ENCODE data around the gene NPSR1.

NPSR1 gene

GRCh38 chr7:34756691-34757090, 98.7 kb downstream of the NPSR1 start:
- H3K27ac ChIP-seq, result no peak overlapping the region
- H3K4me3 ChIP-seq (ENCODE audit: low read depth in 1 of 2, low read length in 1 of 2), result no peak overlapping the region

GRCh38 chr7:34757570-34758110, 99.6 kb downstream of the NPSR1 start:
- no peak overlapping the region for H3K27ac ChIP-seq
- no peaks in the 10 kb centered on the region for H3K36me3 ChIP-seq
- no peaks in the 10 kb centered on the region for H3K27me3 ChIP-seq
- no peaks in the 10 kb centered on the region for H3K4me1 ChIP-seq (ENCODE audit: control insufficient read depth in 1 of 2, insufficient read depth in 1 of 2, low read depth in 1 of 2, low read length in 1 of 2)
- TF ChIP-seq CTCF (IDR thresholded peaks at IDR 0.05), result no peak
- no peaks in the 10 kb centered on the region for H3K9me3 ChIP-seq
- no peak overlapping the region for H3K4me3 ChIP-seq (ENCODE audit: low read depth in 1 of 2, low read length in 1 of 2)

More at GRCh38 chr7:34756691-34757090, 98.7 kb downstream of the NPSR1 start:
- H3K27me3 ChIP-seq, result no peaks in the 10 kb centered on the region
- TF ChIP-seq CTCF (IDR thresholded peaks at IDR 0.05), result no peak
- no peaks in the 10 kb centered on the region for H3K9me3 ChIP-seq
- no peaks in the 10 kb centered on the region for H3K4me1 ChIP-seq (ENCODE audit: control insufficient read depth in 1 of 2, insufficient read depth in 1 of 2, low read depth in 1 of 2, low read length in 1 of 2)
- no peaks in the 10 kb centered on the region for H3K36me3 ChIP-seq

GRCh38 chr7:34758111-34758601, 100.1 kb downstream of the NPSR1 start:
- no peak for TF ChIP-seq CTCF (IDR thresholded peaks at IDR 0.05)
- H3K4me1 ChIP-seq (ENCODE audit: control insufficient read depth in 1 of 2, insufficient read depth in 1 of 2, low read depth in 1 of 2, low read length in 1 of 2), result no peaks in the 10 kb centered on the region

GRCh38 chr7:34759477-34760125, 101.6 kb downstream of the NPSR1 start:
- Histone ChIP-seq H3K9me3 (no peaks in the 10 kb centered on the region), H3K4me3 (ENCODE audit: low read depth in 1 of 2, low read length in 1 of 2) (no peak overlapping the region), H3K27me3 (no peaks in the 10 kb centered on the region), H3K27ac (no peak overlapping the region), H3K36me3 (no peaks in the 10 kb centered on the region), H3K4me1 (ENCODE audit: control insufficient read depth in 1 of 2, insufficient read depth in 1 of 2, low read depth in 1 of 2, low read length in 1 of 2) (no peaks in the 10 kb centered on the region)
- TF ChIP-seq CTCF (IDR thresholded peaks at IDR 0.05), result no peak

More at GRCh38 chr7:34758111-34758601, 100.1 kb downstream of the NPSR1 start:
- Histone ChIP-seq H3K4me3 (ENCODE audit: low read depth in 1 of 2, low read length in 1 of 2) (no peak overlapping the region), H3K27me3 (no peaks in the 10 kb centered on the region), H3K36me3 (no peaks in the 10 kb centered on the region), H3K9me3 (no peaks in the 10 kb centered on the region), H3K27ac (no peak overlapping the region)

- no peaks in the 10 kb centered on the region for H3K36me3 ChIP-seq
- no peaks in the 10 kb centered on the region for H3K4me1 ChIP-seq (ENCODE audit: control insufficient read depth in 1 of 2, insufficient read depth in 1 of 2, low read depth in 1 of 2, low read length in 1 of 2)
- H3K27ac ChIP-seq, result no peak overlapping the region
- no peak for TF ChIP-seq CTCF (IDR thresholded peaks at IDR 0.05)
- H3K9me3 ChIP-seq, result no peaks in the 10 kb centered on the region
- H3K27me3 ChIP-seq, result no peaks in the 10 kb centered on the region
- no peak overlapping the region for H3K4me3 ChIP-seq (ENCODE audit: low read depth in 1 of 2, low read length in 1 of 2)
Measured at GRCh38 chr7:34760271-34760670, 102.3 kb downstream of the NPSR1 start.
